Lung (tissue), 12 donors: ENCODE results near the gene HK1. TPM values are rescaled to one million over a fixed set of nuclear protein-coding genes. Genes with fewer than 3 reads are reported as not detected.

ENCODE experiments used
- ATAC-seq: fragments of 200-7000 bp; cut with Tn5 transposase; one replicate; pipeline ENCODE4 v1.9.1; 2020; ENCODE audit warnings: moderate number of reproducible peaks; ENCODE audit not compliant: insufficient read depth, low FRiP score
- DNase-seq, 3 donors: peaks; one replicate each; pipeline ENCODE4 v3.0.0-alpha.2; 2013 to 2017
- H3K27ac ChIP-seq, 2 donors: one replicate each; pipeline ENCODE4 v1.5.1; 2013; ENCODE audit warnings: mild to moderate bottlenecking in 2 of 2, moderate library complexity in 2 of 2, control low read depth in 1 of 2, inconsistent platforms in 1 of 2, low read depth in 1 of 2, low read length in 1 of 2
- H3K27me3 ChIP-seq, 3 donors: one replicate each; pipeline ENCODE4 v1.5.1; 2013; ENCODE audit warnings: low read length in 2 of 3; ENCODE audit not compliant: control insufficient read depth in 3 of 3, insufficient read depth in 3 of 3
- H3K36me3 ChIP-seq, 4 donors: one replicate each; pipeline ENCODE4 v1.5.1; 2013; ENCODE audit warnings: low read length in 4 of 4, mild to moderate bottlenecking in 1 of 4, moderate library complexity in 1 of 4; ENCODE audit not compliant: control insufficient read depth in 4 of 4, insufficient read depth in 4 of 4
- H3K4me1 ChIP-seq, 5 donors: one replicate each; pipeline ENCODE4 v1.5.1; 2013; ENCODE audit warnings: low read length in 5 of 5, mild to moderate bottlenecking in 2 of 5, moderate library complexity in 1 of 5; ENCODE audit not compliant: control insufficient read depth in 5 of 5, insufficient read depth in 5 of 5
- H3K4me3 ChIP-seq: one replicate; pipeline ENCODE4 v1.5.1; 2013; ENCODE audit warnings: mild to moderate bottlenecking, control low read depth, moderate library complexity
- H3K9ac ChIP-seq, 2 donors: one replicate each; pipeline ENCODE4 v1.5.1; 2013; ENCODE audit warnings: low read length in 2 of 2, control low read depth in 1 of 2; ENCODE audit not compliant: insufficient read depth in 1 of 2
- H3K9me3 ChIP-seq, 4 donors: one replicate each; pipeline ENCODE4 v1.5.1; 2013; ENCODE audit warnings: low read length in 3 of 4, mild to moderate bottlenecking in 1 of 4, moderate library complexity in 1 of 4; ENCODE audit not compliant: control insufficient read depth in 4 of 4, insufficient read depth in 3 of 4
- CTCF ChIP-seq: IDR thresholded peaks from 2 replicates; pipeline ENCODE4 v1.5.1; 2012; ENCODE audit warnings: mild to moderate bottlenecking; ENCODE audit errors: control extremely low read depth, extremely low read depth
- WGBS, 2 donors: extraction: QIAGEN DNeasy Blood & Tissue Kit; methylation state at CpG; one replicate each; pipeline ENCODE4 v1.1.7; 2013; 5-methylcytosine and 5-hydroxymethylcytosine counted together
- polyA plus RNA-seq, 2 donors: library from polyadenylated mRNA; stranded (reverse); fragments of 200-250 nt; gene quantifications; one replicate each; pipeline ENCODE4 v1.2.1, GENCODE V29; 2013
- total RNA-seq, 2 donors: library from RNA; depleted of rRNA in 1 of 2; stranded (reverse); fragments of >200 nt in 1 of 2; gene quantifications; one replicate each; pipeline ENCODE4 v1.2.1, GENCODE V29; 2014 to 2021
- donor health status: control.
- donor health status: control.
- donor health status: Bipolar disorder and iron deficiency.
- donor health status: healthy.
- donor health status: DM: yes; HTN: yes; CAD: no.

HK1 gene
- total and polyA plus RNA-seq, 4 donors: 33.6 to 120 (median 78.0) TPM

- DNase-seq (no peak), ATAC-seq (no peak)
- Histone ChIP-seq H3K4me3 (no peak within 1 kb of the TSS), H3K27ac (no peak within 1 kb of the TSS), H3K9me3 (no peaks in the 10 kb centered on the region), H3K36me3 (no peaks in the 10 kb centered on the region), H3K27me3 (no peaks in the 10 kb centered on the region), H3K9ac (no peak within 1 kb of the TSS), H3K4me1 (peaks cover 0 to 17% (median 0%) of the 10 kb centered on the region in 5 donors)
- WGBS, 2 donors: 77 to 85% methylated on average over 10 of the region's 10 CpGs
- TF ChIP-seq CTCF: no peak
These were observed 138.4 kb downstream of the HK1 start, which contains the start of gene TACR2 for GRCh38 chr10:69416695-69417094. Gene TACR2, minus strand, starts transcription at chr10:69416918. Its CDS starts 595 bp downstream, at chr10:69416323.

GRCh38 chr10:69417542-69417941, 139.2 kb downstream of the HK1 start:
- Histone ChIP-seq H3K4me3 (no peak overlapping the region), H3K27me3 (no peaks in the 10 kb centered on the region), H3K4me1 (peaks cover 0 to 24% (median 0%) of the 10 kb centered on the region in 5 donors), H3K9me3 (no peaks in the 10 kb centered on the region), H3K27ac (no peak overlapping the region), H3K36me3 (no peaks in the 10 kb centered on the region), H3K9ac (no peak overlapping the region)
- ATAC-seq (no peak), DNase-seq (no peak)
- 88 to 91% methylated on average over 11 of the region's 11 CpGs for WGBS, 2 donors
- TF ChIP-seq CTCF: no peak

GRCh38 chr10:69418052-69418752, 139.9 kb downstream of the HK1 start:
- Histone ChIP-seq H3K27ac (no peak overlapping the region), H3K36me3 (no peaks in the 10 kb centered on the region), H3K4me3 (no peak overlapping the region), H3K9me3 (no peaks in the 10 kb centered on the region), H3K9ac (no peak overlapping the region), H3K27me3 (no peaks in the 10 kb centered on the region), H3K4me1 (peaks cover 0 to 24% (median 0%) of the 10 kb centered on the region in 5 donors)
- no peak for TF ChIP-seq CTCF
- no peak for ATAC-seq
- DNase-seq: no peak
- 81 to 83% methylated on average over 8 of the region's 8 CpGs for WGBS, 2 donors
